D341Med (cell line): Measurements from ENCODE around the gene ZNF618.
A peak's percentile ranks its signal among the peaks of the same experiment; 100 is the strongest.

ENCODE experiments used
- DNase-seq: peaks from one replicate; pipeline ENCODE4 v3.0.0; 2012; ENCODE audit warnings: low spot score

Gene ZNF618, protein sequence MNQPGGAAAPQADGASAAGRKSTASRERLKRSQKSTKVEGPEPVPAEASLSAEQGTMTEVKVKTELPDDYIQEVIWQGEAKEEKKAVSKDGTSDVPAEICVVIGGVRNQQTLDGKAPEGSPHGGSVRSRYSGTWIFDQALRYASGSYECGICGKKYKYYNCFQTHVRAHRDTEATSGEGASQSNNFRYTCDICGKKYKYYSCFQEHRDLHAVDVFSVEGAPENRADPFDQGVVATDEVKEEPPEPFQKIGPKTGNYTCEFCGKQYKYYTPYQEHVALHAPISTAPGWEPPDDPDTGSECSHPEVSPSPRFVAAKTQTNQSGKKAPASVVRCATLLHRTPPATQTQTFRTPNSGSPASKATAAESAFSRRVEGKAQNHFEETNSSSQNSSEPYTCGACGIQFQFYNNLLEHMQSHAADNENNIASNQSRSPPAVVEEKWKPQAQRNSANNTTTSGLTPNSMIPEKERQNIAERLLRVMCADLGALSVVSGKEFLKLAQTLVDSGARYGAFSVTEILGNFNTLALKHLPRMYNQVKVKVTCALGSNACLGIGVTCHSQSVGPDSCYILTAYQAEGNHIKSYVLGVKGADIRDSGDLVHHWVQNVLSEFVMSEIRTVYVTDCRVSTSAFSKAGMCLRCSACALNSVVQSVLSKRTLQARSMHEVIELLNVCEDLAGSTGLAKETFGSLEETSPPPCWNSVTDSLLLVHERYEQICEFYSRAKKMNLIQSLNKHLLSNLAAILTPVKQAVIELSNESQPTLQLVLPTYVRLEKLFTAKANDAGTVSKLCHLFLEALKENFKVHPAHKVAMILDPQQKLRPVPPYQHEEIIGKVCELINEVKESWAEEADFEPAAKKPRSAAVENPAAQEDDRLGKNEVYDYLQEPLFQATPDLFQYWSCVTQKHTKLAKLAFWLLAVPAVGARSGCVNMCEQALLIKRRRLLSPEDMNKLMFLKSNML

DNA sequence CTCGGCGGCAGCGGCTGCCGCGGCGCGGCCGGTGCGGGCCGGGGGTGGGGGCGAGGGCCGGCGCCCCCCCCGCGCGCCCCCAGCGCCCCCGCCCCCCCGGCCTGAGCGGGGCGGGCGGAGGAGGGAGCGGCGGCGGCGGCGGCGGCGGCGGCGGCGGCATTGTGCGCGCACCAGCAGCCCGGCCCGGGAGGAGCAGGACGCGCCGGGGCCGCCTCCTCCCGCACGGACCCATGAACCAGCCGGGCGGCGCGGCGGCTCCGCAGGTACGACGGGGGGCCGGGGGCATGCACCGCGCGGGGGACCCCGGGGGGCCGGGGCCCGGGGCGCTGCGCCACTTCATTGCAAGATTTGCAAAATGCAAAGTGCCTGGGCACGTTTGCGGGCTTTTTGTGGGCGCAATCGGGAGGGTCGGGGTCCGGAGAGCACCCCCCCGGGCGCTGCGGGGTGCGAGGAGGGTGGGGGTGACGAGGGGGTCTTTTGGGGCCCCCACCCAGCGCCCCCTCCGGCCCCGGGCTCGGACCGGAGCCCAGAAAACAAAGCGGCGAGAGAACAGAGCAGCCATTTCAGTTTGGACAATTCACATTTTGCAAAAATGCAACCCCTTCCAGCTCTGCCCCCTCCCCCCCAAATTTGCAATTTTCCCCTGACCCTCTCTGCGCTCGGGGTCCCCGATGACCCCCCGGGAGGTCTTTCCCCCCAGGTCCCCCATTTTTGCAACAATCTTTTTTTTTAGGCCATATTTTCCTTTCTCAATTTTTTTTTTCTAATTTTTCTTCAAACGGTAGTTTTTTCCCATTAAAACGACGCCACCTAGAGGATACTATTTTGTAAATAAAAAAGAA lies at the start of gene ZNF618:
Gene ZNF618 (plus strand): TSS at position 159 of the 842 bp plus-strand sequence. CDS start 72 bp downstream, at position 231.
- peak; percentile 88 for DNase-seq

DNA sequence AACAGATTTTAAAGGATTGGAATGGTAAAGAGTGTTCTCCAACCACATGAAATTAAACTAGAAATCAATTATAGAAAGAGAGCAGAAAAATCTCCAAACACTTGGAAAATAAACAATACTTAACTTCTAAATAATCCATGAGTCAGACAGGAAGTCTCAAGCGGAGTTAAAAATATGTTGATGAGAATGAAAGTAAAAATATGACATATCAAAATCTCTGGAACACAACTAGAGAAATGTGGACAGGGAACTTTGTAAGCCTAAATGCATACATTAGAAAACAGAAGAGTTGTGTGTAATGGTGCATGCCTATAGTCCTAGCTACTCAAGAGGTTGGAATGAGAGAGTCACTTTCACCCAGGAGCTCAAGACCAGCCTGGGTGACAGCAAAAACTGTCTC lies 47.9 kb upstream of the ZNF618 start:
- no peak for DNase-seq

DNA sequence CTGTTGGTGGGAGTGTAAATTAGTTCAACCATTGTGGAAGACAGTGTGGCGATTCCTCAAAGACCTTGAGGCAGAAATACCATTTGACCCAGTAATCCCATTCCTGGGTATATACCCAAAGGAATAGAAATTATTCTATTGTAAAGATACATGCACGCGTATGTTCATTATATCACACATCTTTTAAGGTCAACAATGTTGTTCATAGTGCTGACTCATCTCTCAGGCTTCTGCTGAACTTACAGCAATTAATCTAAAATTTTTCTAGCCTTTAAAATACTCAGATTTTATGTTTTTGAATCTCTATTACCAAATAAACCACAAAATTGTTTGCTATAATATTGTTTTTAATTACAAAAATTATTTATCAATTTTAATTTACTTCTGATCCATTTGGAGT lies 38.8 kb upstream of the ZNF618 start:
- no peak for DNase-seq

DNA sequence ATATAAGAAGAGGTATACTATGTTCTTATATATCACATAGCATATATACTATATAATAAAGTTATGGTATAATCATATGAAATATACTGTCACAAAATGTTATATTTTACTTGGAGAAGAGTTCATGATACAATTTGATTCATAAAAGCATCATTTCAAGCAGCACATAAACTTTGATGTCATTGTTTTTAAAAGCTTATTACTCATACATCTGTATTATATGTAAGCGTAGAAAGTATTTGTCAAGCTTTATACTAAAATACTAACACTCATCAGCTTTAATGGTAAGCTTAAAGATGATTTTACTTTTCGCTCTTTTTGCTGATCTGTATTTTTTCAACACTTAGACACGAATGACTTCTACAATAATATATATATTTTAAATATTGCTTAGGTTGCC lies 34.0 kb upstream of the ZNF618 start:
- no peak for DNase-seq

DNA sequence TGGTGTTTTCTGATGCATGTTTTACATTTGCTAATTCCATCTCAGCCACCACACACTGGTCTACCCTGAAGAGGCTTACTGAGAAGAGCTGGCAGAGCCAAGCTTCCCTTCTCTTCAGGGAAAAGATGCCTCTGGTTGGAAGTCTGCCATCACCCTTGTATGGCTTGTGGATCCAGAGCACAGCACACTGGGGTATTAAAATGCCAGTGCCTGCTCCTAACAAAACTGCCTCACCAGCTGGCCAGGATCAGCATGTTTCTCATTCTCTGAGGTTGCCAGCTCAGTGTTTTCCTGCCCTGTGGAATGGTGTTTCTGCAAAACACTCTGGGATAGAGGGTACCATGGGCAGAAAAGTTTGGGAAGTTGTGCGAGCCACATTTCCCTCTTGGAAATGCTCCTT lies 31.6 kb upstream of the ZNF618 start:
- DNase-seq = no peak

DNA sequence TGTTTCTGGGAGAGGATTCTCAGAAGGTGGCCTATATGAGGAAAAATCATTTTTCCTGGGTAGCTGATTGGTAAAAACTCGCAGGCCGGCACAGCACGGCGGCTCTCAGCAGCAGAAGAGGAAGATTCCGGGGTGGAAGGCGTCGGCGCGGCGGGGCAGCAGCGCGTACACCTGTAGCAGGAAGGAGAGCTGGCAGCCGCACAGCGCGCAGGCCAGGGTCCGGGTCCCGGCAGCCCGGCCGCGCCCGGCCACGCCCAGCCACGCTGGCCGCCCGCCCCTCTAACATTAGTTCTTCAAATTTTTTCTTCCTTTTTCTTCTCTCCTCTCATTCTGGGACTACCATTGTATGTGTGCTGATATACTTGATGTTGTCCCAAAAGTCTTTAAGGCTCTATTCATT lies 24.8 kb upstream of the ZNF618 start:
- no peak for DNase-seq

DNA sequence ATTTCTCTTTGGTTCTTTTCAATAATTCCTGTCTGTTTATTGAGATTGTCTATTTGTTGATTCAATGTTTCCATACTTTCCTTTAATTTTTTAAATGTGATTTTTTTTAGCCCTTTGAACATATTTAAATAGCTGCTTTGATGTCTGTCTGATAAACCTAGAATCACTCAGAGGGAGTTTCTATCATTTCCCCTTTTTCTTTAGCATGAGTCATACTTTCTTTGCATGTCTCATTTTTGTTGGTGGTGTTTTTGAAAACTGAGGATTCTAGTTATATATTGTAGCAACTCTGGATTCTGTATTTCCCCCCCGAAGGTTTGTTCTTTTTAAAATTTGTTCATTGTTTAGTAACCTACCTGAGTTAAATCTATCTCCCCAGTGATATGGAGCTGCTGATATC lies 24.2 kb upstream of the ZNF618 start:
- no peak for DNase-seq

DNA sequence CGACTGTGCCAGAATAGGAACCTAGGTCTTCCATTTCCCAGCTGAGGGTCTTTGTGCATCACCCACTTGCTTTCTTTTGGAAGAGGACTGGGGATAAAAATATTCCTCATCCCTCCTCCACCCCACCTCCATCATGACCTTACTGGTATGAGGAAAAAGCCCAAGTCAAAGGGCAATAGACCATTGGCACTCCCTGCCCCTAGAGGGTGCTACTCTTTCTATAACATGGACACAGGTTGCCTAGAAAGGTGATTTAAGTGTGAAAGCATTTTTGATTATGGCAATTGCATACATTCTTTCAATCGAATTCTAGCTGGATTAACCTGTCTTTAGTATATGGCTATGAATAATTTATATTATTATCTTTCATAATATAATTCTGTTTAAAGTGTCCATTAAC lies 22.8 kb upstream of the ZNF618 start:
- no peak for DNase-seq

DNA sequence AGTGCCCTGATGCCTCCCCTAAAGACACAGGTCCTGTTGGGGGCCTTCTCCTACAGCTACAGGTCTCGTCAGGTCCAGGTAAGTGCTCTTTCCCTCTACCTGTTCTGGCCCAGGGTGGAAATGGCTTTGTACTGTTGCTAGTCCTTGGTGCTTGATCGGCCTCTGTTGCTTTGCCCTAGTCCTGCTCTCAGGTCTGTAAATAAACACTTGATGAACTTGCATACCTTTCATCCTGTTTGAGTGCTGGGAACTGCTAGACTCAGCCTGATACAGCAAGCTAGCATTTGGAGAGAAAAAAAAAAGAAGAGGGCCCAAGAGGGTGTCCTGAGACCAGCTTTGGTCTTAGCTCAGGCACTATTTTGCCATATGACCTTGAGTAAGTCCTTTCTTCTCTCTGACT lies 21.8 kb upstream of the ZNF618 start:
- no peak for DNase-seq

DNA sequence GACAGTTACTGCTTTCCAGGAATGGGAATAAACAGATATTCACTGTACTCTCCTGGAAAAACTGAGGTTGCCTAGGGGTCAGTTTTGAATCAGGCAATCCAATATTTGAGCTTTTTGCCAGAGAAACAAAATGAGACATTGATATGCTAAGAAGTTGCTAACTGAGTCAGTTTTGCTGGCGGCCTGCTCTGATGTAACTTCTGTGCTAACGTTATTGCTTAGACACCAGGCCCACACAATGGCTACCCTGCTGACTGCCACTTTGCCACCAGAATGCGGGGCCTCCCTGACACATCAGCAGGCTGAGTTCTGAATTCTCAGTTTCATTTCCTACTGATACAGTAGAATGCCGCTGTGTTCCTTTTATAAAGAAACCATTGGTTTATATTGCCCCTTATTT lies 18.2 kb upstream of the ZNF618 start:
- no peak for DNase-seq

DNA sequence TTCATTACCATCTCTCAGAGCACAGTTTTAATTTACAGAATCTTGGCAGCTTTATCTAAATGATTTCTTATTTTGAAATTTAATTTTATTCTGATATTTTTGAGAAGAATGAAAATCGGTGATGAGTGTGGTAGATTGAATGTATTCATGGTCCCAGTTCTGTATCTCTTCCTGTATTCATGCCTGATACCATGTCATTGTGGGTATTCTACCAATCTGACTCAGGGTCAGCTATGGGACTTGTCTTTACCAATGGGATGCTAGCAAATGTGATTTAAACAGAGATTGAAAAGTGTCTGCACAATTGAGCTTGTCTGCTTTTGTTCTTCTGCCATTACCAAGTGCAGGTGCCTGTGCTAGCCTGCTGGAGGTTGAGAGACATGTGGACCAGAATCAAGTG lies 17.8 kb upstream of the ZNF618 start:
- no peak for DNase-seq

DNA sequence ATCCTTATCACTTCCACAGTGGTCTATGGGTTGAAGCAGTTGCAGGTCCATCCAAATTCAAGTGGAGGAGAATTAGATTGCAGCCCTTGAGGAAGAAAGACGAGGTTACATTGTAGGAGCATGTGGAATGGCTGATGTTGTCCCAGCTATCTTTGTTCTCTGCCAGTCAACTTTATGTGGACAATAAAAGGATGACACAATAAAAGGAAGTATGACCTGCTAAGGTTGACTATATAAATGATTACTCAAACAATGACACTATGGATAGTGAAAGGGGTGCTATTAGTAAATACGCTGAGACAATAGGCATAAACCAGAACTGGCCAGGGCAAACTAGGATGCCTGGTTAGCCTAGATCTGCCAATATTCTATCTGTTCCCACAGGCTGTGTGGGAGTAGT lies 12.8 kb upstream of the ZNF618 start:
- no peak for DNase-seq

DNA sequence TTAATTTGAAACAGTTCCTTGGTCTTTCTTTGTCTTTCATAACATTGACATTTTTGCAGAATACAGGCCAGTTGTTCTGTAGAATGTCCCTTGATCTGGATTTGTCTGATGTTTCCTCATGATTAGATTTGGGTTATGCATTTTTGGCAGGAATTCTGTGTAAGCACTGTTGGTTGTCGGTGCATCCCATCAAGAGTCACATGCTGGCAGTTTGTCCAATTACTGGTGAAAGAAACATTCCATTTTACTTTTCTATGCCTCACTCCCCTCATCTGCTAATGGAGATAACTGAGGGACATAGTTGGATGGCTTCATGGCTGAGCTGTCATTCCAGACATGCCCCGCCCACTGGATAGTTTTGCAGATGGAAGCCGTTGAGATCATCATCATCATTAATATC lies 7.6 kb upstream of the ZNF618 start:
- no peak for DNase-seq

DNA sequence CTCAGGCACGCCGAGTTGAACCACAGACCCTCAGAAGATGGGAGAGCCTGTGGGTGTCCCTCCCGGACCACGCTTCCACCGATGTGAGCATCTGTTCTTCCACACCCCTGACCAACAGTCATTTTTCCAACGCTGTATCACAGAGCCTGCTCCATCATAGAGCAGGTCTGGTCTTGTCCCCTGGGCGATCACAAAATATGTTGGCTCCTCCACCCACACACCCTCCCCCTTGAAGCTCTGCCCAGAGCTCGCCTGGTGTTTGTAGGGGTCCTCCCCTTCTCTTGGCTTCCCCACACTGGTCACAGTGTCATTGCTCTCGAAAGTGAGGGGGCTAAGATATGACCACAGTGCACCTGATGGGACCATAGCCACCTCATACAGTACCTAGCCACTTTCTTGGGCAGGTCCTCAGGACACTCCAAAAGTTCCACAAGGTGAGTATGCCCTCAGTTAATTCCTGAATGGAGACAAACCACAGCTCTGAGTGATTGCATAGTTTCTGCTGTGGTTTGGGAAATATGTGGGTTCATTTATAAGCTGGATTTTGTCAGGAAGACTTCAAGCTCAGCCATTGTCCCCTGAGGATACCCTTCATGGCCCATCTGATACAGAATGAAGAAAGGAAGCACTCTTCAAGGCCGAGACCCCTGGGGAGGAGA lies 3.5 kb upstream of the ZNF618 start:
- DNase-seq = no peak

DNA sequence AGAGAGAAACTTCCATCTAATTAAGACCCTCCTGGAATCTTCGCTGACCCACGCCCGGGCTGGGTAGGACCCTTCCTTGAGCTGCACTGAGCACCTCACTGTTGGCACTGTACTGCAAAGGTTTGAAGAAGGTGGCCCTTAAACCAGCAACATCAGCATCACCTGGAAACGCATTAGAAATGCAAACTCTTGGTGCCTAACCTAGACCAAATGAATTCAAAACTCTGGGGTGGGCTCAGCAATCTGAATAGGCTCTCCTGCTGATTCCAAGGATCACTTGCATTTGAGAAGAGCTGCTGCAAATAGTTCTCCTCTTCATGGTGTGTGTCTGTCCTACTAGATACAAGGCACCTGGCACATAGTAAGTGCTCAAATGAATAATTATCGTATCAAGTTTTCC lies 2.7 kb upstream of the ZNF618 start:
- DNase-seq = no peak

DNA sequence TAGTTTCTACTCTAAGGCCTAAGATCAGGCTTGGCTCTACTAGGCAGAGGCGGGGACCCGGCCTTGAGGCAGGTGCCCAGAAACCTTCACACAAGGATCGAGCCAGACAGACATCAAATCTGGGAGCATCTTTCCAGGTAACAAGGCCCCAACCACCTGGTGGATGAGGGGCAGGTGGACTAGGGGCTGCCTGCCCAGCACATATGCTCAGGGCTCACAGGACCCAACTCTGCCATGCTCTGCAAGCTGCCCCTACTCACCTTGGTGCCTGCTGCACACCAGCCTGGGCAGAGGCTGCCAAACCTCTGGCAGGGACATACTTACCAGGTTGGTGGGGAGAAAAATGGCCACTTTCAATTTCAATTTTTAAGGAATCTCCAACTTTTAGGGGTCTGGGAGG lies 2.2 kb upstream of the ZNF618 start:
- no peak for DNase-seq

DNA sequence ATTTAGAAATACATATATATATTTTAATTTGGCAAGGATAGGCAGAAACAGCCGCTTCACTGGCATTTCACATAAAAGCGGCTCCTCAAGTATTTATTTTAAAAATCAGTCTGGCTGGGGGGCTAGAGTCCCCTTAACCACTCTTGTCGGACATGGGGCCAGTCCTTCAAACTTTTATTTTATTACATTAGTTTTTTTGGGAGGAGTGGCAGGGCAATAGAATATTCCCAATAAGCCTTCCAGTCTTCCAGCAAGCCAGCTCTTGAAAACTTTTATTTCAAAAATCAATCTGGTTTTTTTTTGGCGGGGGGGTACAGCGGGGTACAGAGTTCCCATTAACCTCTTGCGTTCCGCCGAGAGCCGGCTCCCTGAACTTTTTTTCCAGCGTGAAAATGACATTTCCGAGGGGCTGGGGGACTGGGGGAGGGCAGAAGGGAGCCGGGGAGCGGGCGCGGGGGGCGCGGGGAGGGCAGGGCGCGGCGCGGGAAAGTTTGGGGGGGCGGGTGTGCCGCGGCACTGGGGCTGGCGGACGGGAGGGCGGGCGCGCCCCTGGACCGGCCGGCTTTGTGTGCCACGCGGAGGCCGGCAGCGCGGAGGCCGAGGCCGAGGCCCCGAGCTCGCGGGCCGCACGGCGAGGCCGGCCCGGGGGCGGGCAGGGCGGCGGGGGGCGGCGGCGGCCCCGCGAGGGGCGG lies 504 bp upstream of the ZNF618 start:
- no peak for DNase-seq

DNA sequence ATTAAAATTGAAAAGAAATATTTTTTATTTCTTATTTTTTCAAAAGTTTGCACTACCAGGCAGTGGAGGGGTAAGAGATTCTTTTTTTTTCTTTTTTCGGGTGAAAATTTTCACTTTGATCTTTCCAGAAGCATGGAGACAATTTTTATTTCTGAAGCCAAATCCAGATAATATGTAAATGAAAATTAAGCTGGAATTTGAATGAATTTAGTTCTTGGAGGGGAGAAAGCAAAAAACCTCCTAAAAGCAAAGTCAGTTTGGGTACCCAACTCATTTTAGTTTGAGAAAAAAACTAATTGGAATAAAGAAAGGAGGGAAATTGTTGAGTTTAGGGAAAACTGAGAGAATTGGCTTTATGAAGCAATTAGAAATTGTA lies 872 bp downstream of the ZNF618 start:
- no peak for DNase-seq

DNA sequence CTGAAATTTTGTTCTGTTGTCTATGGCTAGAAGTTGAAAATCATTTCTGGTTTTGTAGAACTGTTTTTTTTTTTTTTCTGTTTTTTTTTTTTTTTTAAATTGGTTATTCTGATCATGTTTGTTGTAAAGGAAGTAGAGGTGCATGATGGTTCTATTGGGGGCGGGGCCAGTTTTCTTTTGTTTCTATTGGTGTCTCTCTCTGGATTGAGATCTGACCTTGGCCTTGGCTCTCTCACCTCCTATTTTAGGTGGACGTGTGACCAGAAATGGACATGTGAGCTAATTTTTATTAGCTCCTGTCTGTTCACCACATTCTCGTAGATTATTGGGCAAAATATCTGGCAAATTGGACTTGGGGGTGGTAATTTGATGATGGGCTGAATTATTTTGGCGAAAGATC lies 3.2 kb downstream of the ZNF618 start:
- DNase-seq = no peak

DNA sequence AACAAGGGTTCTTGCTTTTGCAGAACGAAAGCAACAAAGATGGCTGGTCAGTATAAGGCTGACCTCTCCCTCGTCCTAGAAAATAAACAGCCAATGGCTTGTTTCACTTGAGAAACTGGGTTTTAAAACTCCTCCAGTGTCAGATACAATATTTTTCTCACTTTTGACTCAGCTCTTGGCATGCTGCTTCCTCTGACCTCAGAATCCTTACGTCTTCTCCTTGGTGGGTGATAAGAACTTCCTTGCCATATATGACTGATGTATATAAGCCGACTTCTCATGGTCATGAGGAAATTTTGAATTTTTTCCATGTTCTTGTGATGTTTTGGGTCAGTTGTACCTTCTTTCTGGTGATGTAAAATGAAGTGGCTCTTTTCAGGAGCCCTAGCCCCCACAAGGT lies 3.8 kb downstream of the ZNF618 start:
- DNase-seq = no peak

DNA sequence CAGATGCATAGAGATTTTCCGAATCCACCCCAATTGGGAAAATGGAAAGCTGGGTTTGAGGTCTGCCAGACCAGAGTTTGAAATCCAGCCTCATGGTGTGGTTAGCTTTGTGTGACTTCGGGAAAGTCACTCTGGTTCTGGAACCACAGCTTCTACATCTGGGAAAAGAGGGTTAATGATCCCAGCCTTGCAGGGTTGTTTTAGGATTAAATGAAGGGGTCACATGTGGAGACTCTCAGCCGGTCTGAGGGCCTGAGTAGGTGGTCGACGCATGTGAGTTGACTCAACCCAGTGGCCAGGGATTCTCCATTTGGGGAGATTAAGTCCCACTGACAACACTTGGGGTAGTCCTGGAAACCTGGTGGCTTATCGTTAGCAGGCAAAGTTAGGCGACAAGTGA lies 6.1 kb downstream of the ZNF618 start:
- no peak for DNase-seq
